AG09319 (cell line): Measurements from ENCODE around the gene SCD.

Source experiments
- DNase-seq: peaks from one replicate; pipeline ENCODE4 v3.0.0-alpha.2; 2010; ENCODE audit warnings: low read depth; ENCODE audit errors: extremely low read depth
- TF ChIP-seq, protein P1 (sequence below): IDR thresholded peaks from 2 replicates; pipeline ENCODE4 v1.5.1; 2011; ENCODE audit warnings: low read depth, mild to moderate bottlenecking, inconsistent platforms, low read length, moderate library complexity

Gene SCD

GRCh38 chr10:100364175-100364574, 17.1 kb downstream of the SCD start:
- TF ChIP-seq, protein P1, sequence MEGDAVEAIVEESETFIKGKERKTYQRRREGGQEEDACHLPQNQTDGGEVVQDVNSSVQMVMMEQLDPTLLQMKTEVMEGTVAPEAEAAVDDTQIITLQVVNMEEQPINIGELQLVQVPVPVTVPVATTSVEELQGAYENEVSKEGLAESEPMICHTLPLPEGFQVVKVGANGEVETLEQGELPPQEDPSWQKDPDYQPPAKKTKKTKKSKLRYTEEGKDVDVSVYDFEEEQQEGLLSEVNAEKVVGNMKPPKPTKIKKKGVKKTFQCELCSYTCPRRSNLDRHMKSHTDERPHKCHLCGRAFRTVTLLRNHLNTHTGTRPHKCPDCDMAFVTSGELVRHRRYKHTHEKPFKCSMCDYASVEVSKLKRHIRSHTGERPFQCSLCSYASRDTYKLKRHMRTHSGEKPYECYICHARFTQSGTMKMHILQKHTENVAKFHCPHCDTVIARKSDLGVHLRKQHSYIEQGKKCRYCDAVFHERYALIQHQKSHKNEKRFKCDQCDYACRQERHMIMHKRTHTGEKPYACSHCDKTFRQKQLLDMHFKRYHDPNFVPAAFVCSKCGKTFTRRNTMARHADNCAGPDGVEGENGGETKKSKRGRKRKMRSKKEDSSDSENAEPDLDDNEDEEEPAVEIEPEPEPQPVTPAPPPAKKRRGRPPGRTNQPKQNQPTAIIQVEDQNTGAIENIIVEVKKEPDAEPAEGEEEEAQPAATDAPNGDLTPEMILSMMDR: no peak
- DNase-seq: no peak

DNA sequence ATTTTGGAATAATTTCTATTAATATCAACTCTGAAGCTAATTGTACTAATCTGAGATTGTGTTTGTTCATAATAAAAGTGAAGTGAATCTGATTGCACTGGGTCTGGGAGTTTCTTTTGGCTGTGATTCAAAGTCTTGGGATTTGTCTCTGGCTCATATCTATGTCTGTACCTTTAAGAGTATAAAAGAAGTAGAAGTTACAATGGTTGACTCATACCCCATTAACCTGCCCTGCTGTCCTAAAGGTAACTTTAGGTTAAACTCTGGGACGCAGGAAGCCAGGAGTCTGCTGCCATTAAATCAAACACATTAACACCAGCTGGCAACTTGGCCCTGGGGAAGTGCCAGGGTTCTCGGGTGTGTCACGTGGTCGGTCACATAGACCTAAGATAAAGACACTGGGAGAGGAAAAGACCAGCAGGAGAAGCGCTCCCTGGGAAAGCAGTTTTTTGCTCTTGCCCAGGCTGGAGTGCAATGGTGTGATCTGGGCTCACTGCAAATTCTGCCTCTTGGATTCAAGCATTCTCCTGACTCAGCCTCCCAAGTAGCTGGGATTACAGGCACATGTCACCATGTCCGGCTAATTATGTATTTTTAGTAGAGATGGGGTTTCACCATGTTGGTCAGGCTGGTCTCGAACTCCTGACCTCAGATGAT, 17.8 kb downstream of the SCD start:
- TF ChIP-seq, protein P1: no peak
- no peak for DNase-seq

GRCh38 chr10:100368721-100369120, 21.7 kb downstream of the SCD start:
- TF ChIP-seq, protein P1: no peak
- DNase-seq: no peak

DNA sequence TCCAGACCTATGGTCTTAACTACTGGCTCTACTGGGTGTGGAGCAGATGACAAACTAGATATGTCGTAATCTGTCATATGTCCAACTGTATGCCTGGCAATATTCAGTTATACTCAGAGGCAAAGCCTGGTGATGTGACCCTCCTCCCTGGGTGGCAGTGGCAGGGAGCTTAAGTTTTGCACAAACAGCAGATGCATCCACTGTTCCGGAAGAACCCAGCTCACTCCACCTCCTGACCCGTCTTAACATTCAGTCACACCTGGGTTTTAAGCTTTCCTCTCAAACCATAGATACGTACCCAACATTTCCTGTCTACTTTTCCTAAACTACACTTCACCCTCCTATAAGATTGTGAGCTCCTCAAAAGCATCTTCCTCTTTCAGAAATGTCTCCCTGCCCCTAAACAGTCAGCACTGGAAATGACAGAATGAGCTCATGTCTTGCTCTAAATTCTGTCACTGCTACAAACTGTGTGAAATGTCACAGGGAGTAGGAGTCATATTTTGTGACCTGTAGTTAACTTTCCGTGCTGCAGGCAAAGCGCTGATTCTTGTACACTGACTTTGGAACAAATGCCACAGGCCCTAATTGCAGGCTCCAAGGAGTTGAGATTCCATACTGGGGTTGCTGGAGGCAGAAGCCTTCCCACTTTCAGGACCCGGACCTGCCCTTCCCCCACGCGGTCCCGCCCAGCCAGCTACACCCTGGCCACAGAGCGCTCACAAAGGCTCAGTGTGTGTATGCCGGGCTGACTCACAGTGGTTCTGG, 23.9 kb downstream of the SCD start:
- TF ChIP-seq, protein P1: no peak
- DNase-seq: no peak

- TF ChIP-seq, protein P1: no peak
- no peak for DNase-seq
These were observed 24.5 kb downstream of the SCD start for GRCh38 chr10:100371482-100372027.

GRCh38 chr10:100372415-100373297, 25.6 kb downstream of the SCD start:
- DNase-seq: no peak
- TF ChIP-seq, protein P1: no peak
